Measurements from ENCODE around the gene ZNF100. TPM values are rescaled to one million over a fixed set of nuclear protein-coding genes. Genes with fewer than 3 reads are reported as not detected.

ZNF100 gene
- total RNA-seq, 2 donors from 2014 or later: 4.3 to 6.2 TPM

DNA sequence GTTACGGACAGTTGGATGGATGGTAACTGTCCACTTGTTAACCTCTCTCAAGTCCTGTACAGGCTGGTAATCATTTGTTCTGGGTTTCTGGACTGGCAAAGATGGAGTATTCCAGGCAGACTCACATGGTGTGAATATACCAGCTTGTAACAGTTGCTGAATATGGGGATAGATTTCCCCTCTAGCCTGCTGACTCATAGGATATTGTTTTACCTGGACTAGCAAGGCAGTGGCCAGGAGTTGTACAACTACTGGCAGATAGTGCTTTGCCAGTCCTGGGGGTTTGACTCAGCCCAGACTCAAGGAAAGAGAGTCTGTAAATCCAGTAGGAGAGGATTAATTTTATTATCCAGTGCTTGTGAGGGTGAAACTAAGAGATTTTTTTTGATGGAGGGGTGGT is 74.0 kb downstream of the ZNF100 start:
- WGBS, 2 donors: 100% methylated on average over 1 of the region's 1 CpG
- no peak overlapping the region for H3K4me3 ChIP-seq
- intact Hi-C loops (cut with DNase I): loop anchor here (10.0 kb wide), 2 partner anchors 199 to 489 kb away; no protein-coding TSS in a partner anchor
- H3K27me3 ChIP-seq: no peaks in the 10 kb centered on the region
- DNase-seq (no peak), ATAC-seq (no peak)
- no peaks in the 10 kb centered on the region for H3K36me3 ChIP-seq (replicated peaks in 1 of 2; ENCODE audit: insufficient read depth in 1 of 2, low read depth in 2 of 2)
- H3K9me3 ChIP-seq: no peaks in the 10 kb centered on the region
- no peak for TF ChIP-seq POLR2A (IDR thresholded peaks at IDR 0.05)
- peaks cover 13% of the 10 kb centered on the region for H3K4me1 ChIP-seq
- H3K27ac ChIP-seq: no peak overlapping the region

DNA sequence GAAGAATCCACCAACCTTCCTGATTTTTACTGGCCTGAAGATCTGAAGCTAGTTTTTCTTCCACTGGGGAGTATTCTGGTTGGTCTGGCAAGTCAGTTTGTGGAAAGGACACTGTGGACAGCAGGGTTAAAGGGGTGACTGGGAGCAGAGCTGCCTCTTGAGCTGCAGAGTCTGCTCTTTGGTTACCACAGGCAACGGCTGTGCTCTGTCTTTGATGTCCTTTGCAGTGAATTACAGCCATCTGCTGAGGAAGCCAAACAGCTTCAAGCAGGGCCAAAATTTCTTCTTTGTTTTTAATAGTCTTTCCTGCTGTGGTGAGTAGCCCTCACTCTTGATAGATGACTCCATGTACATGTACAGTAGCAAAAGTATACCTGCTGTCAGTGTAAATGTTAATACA is 75.7 kb downstream of the ZNF100 start:
- intact Hi-C loops (cut with DNase I): loop anchor here (10.0 kb wide), 2 partner anchors 197 to 487 kb away; no protein-coding TSS in a partner anchor

DNA sequence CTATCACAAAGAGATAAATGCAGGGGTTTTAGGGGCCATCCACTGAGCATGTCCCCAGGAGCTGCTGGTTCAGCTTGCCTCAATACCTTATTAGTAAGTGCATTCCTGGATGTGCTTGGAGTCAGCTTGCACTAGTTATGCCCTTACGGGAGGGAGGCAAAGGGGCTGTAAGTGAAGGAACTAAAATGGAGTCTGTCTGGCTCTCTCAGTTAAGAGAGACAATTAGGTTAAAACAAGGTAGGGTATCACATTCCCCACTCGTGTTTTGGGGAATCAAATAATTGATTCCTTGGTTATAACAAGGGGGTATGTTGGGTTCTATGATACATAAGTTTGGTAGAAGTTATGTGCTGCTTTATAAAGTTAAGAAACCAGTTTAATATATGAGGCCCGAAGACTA is 78.9 kb downstream of the ZNF100 start:
- 64 to 68% methylated on average over 3 of the region's 3 CpGs for WGBS, 2 donors
- Histone ChIP-seq H3K9me3 (no peaks in the 10 kb centered on the region), H3K36me3 (replicated peaks in 1 of 2; ENCODE audit: insufficient read depth in 1 of 2, low read depth in 2 of 2) (no peaks in the 10 kb centered on the region), H3K4me3 (no peak overlapping the region), H3K4me1 (no peaks in the 10 kb centered on the region), H3K27ac (no peak overlapping the region), H3K27me3 (no peaks in the 10 kb centered on the region)
- intact Hi-C loops (cut with DNase I): no loop called here
- no peak for ATAC-seq
- TF ChIP-seq, protein P1, sequence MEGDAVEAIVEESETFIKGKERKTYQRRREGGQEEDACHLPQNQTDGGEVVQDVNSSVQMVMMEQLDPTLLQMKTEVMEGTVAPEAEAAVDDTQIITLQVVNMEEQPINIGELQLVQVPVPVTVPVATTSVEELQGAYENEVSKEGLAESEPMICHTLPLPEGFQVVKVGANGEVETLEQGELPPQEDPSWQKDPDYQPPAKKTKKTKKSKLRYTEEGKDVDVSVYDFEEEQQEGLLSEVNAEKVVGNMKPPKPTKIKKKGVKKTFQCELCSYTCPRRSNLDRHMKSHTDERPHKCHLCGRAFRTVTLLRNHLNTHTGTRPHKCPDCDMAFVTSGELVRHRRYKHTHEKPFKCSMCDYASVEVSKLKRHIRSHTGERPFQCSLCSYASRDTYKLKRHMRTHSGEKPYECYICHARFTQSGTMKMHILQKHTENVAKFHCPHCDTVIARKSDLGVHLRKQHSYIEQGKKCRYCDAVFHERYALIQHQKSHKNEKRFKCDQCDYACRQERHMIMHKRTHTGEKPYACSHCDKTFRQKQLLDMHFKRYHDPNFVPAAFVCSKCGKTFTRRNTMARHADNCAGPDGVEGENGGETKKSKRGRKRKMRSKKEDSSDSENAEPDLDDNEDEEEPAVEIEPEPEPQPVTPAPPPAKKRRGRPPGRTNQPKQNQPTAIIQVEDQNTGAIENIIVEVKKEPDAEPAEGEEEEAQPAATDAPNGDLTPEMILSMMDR (IDR thresholded peaks at IDR 0.05): no peak
- no peak for TF ChIP-seq POLR2A (IDR thresholded peaks at IDR 0.05)
- no peak for DNase-seq

More for the DNA sequence above, 75.7 kb downstream of the ZNF100 start:
- DNase-seq (no peak), ATAC-seq (no peak)
- H3K27ac ChIP-seq: no peak overlapping the region
- TF ChIP-seq, protein P1 (IDR thresholded peaks at IDR 0.05): no peak
- TF ChIP-seq POLR2A (IDR thresholded peaks at IDR 0.05): no peak
- no peak overlapping the region for H3K4me3 ChIP-seq
- no peaks in the 10 kb centered on the region for H3K27me3 ChIP-seq
- peaks cover 7% of the 10 kb centered on the region for H3K4me1 ChIP-seq
- H3K9me3 ChIP-seq: no peaks in the 10 kb centered on the region
- 47 to 67% methylated on average over 1 of the region's 1 CpG for WGBS, 2 donors
- no peaks in the 10 kb centered on the region for H3K36me3 ChIP-seq (replicated peaks in 1 of 2; ENCODE audit: insufficient read depth in 1 of 2, low read depth in 2 of 2)

DNA sequence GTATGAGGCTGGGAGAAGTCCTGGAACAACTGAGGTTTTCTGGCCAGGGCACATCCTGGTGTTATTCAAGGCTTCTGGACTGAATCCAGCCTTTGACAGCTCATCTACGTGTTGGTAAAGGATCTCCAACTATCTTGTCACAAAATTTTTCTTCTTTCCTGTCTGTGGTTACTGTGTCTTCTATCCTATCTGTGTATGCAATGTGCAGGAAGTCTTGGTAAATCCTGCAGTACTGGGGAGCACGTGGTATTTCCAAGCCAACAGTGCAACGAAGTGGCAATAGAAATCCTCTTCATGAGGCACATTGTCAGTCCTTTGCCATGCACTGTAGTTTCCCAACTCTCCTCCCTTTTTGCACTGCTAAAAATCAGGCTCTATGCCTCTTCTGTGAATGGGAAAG is 86.7 kb downstream of the ZNF100 start:
- ATAC-seq (no peak), DNase-seq (no peak)
- WGBS, 2 donors: 32 to 47% methylated on average over 3 of the region's 3 CpGs
- no peaks in the 10 kb centered on the region for H3K9me3 ChIP-seq
- no peaks in the 10 kb centered on the region for H3K4me1 ChIP-seq
- H3K36me3 ChIP-seq (replicated peaks in 1 of 2; ENCODE audit: insufficient read depth in 1 of 2, low read depth in 2 of 2): no peaks in the 10 kb centered on the region
- no peaks in the 10 kb centered on the region for H3K27me3 ChIP-seq
- TF ChIP-seq POLR2A (IDR thresholded peaks at IDR 0.05): no peak
- TF ChIP-seq, protein P1 (IDR thresholded peaks at IDR 0.05): no peak
- intact Hi-C loops (cut with DNase I): no loop called here
- no peak overlapping the region for H3K4me3 ChIP-seq
- H3K27ac ChIP-seq: no peak overlapping the region

DNA sequence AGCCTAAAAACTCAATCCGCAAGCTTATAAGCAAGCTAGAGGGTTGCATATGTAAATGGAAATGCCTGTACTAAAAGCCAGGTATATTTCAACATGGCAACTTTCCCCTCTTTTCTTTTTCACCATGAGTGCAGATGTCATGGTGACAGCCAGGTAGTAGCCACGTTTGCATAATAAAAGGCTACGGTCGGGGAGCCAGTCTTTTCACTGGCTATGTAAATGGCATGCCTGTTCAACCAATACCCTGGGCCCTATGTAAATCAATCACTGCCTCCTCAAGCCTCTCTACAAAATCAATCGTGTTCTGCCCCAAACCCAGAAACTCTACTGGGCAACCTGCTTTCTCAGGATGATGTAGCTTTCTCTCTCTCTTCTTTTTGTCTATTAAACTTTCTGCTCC is 87.4 kb downstream of the ZNF100 start:
- Histone ChIP-seq H3K4me1 (no peaks in the 10 kb centered on the region), H3K9me3 (no peaks in the 10 kb centered on the region), H3K27me3 (no peaks in the 10 kb centered on the region), H3K4me3 (no peak overlapping the region), H3K27ac (no peak overlapping the region), H3K36me3 (replicated peaks in 1 of 2; ENCODE audit: insufficient read depth in 1 of 2, low read depth in 2 of 2) (no peaks in the 10 kb centered on the region)
- ATAC-seq: no peak
- 59 to 75% methylated on average over 5 of the region's 5 CpGs for WGBS, 2 donors
- TF ChIP-seq, protein P1 (IDR thresholded peaks at IDR 0.05): no peak
- TF ChIP-seq POLR2A (IDR thresholded peaks at IDR 0.05): no peak
- intact Hi-C loops (cut with DNase I): no loop called here
- DNase-seq: no peak
